ENCODE measurements around the gene APOBEC3B.
"Not testable (repeated sequence)": the region's sequence is repeated elsewhere in the genome, so short reads cannot be mapped to it uniquely, and the experiment has no call there.

APOBEC3B gene

GRCh38 chr22:39008271-39008850, 26.2 kb downstream of the APOBEC3B start:
- not testable (repeated sequence) for DNase-seq

- DNase-seq, result no peak
Observed at GRCh38 chr22:39010946-39011345, 28.8 kb downstream of the APOBEC3B start.

GRCh38 chr22:39012533-39013511, 30.7 kb downstream of the APOBEC3B start:
- DNase-seq, result no peak

GRCh38 chr22:39013561-39013941, 31.4 kb downstream of the APOBEC3B start:
- not testable (repeated sequence) for DNase-seq

- DNase-seq, result peak; percentile 90
Observed at GRCh38 chr22:39013942-39014722, 32.0 kb downstream of the APOBEC3B start, which contains the start of gene APOBEC3C. APOBEC3C (plus strand) TSS chr22:39014257; CDS start chr22:39014363, 106 bp downstream.

- DNase-seq, result not testable (repeated sequence)
Observed at GRCh38 chr22:39014723-39015121, 32.6 kb downstream of the APOBEC3B start.

GRCh38 chr22:39016592-39016991, 34.4 kb downstream of the APOBEC3B start:
- no peak for DNase-seq

- no peak for DNase-seq
Observed at GRCh38 chr22:39017596-39018365, 35.6 kb downstream of the APOBEC3B start.

- DNase-seq, result peak; percentile 11
Observed at GRCh38 chr22:39020021-39020651, 38.0 kb downstream of the APOBEC3B start.

GRCh38 chr22:39021552-39022250, 39.6 kb downstream of the APOBEC3B start:
- no peak for DNase-seq

- DNase-seq, result no peak
Observed at GRCh38 chr22:39024519-39025308, 42.6 kb downstream of the APOBEC3B start.

GRCh38 chr22:39026509-39027150, 44.5 kb downstream of the APOBEC3B start:
- DNase-seq, result no peak

- DNase-seq, result no peak
Observed at GRCh38 chr22:39027717-39028116, 45.6 kb downstream of the APOBEC3B start.

- DNase-seq, result no peak
Observed at GRCh38 chr22:39028281-39028680, 46.1 kb downstream of the APOBEC3B start.

GRCh38 chr22:39029227-39029626, 47.1 kb downstream of the APOBEC3B start:
- DNase-seq, result no peak

GRCh38 chr22:39030705-39031104, 48.6 kb downstream of the APOBEC3B start:
- DNase-seq, result no peak

- DNase-seq, result not testable (repeated sequence)
Observed at GRCh38 chr22:39031434-39032295, 49.5 kb downstream of the APOBEC3B start.

- DNase-seq, result not testable (repeated sequence)
Observed at GRCh38 chr22:39037071-39037470, 54.9 kb downstream of the APOBEC3B start.
